NCI-H146 treated with DMSO at 0.1 percent for 48 hours (cell line): Measurements from ENCODE around the gene EDN2.
A peak's percentile ranks its signal among the peaks of the same experiment; 100 is the strongest.

Experiments
- DNase-seq: peaks from one replicate; lab custom pipeline; 2025; ENCODE audit not compliant: unreplicated experiment; lab: John Stamatoyannopoulos, UW

The EDN2 gene

GRCh38 chr1:41484402-41485241 lies at the start of gene EDN2:
Gene EDN2, minus strand, starts transcription at chr1:41484683. Its CDS starts 82 bp downstream, at chr1:41484601.
- peak; percentile 59 for DNase-seq

GRCh38 chr1:41533731-41534080 lies 49.2 kb upstream of the EDN2 start:
- no peak for DNase-seq

GRCh38 chr1:41533016-41533730 lies 48.7 kb upstream of the EDN2 start:
- DNase-seq: no peak

GRCh38 chr1:41532206-41532975 lies 47.9 kb upstream of the EDN2 start:
- DNase-seq: no peak

GRCh38 chr1:41530411-41530810 lies 45.9 kb upstream of the EDN2 start:
- no peak for DNase-seq

- no peak for DNase-seq
Measured at GRCh38 chr1:41529621-41530395, 45.3 kb upstream of the EDN2 start.

- no peak for DNase-seq
Measured at GRCh38 chr1:41528726-41529605, 44.5 kb upstream of the EDN2 start.

- DNase-seq: no peak
Measured at GRCh38 chr1:41528106-41528505, 43.6 kb upstream of the EDN2 start.

- DNase-seq: no peak
Measured at GRCh38 chr1:41526956-41527561, 42.6 kb upstream of the EDN2 start.

GRCh38 chr1:41525891-41526587 lies 41.6 kb upstream of the EDN2 start:
- DNase-seq: no peak

- no peak for DNase-seq
Measured at GRCh38 chr1:41524676-41525675, 40.5 kb upstream of the EDN2 start.

- no peak for DNase-seq
Measured at GRCh38 chr1:41523949-41524675, 39.6 kb upstream of the EDN2 start.

GRCh38 chr1:41523071-41523470 lies 38.6 kb upstream of the EDN2 start:
- DNase-seq: no peak

GRCh38 chr1:41521766-41522165 lies 37.3 kb upstream of the EDN2 start:
- no peak for DNase-seq

- DNase-seq: no peak
Measured at GRCh38 chr1:41520951-41521752, 36.7 kb upstream of the EDN2 start.

GRCh38 chr1:41519667-41520066 lies 35.2 kb upstream of the EDN2 start:
- no peak for DNase-seq
